Mucosa of stomach (tissue), 1 donor: ENCODE results near the gene APOA1.

Experiments used
- H3K27me3 ChIP-seq: one replicate; pipeline ENCODE4 v1.7.0; 2013; ENCODE audit warnings: mild to moderate bottlenecking, low read length; ENCODE audit not compliant: control insufficient read depth, insufficient read depth
- H3K36me3 ChIP-seq: one replicate; pipeline ENCODE4 v1.7.0; 2013; ENCODE audit warnings: low read length; ENCODE audit not compliant: control insufficient read depth, insufficient read depth
- H3K4me1 ChIP-seq: one replicate; pipeline ENCODE4 v1.7.0; 2013; ENCODE audit warnings: mild to moderate bottlenecking, low read length; ENCODE audit not compliant: control insufficient read depth, insufficient read depth
- H3K4me3 ChIP-seq: one replicate; pipeline ENCODE4 v1.7.0; 2013; ENCODE audit warnings: low read length
- H3K9ac ChIP-seq: one replicate; pipeline ENCODE4 v1.7.0; 2013; ENCODE audit warnings: mild to moderate bottlenecking, low read length, moderate library complexity
- H3K9me3 ChIP-seq: one replicate; pipeline ENCODE4 v1.7.0; 2013; ENCODE audit warnings: mild to moderate bottlenecking, low read length, moderate library complexity; ENCODE audit not compliant: control insufficient read depth
- donor health status: Pancreatic carcinoma.

Gene APOA1

GRCh38 chr11:116800610-116801009, 36.8 kb downstream of the APOA1 start:
- Histone ChIP-seq H3K9ac (no peak overlapping the region), H3K27me3 (no peaks in the 10 kb centered on the region), H3K4me1 (peaks cover 11% of the 10 kb centered on the region), H3K9me3 (no peaks in the 10 kb centered on the region), H3K36me3 (no peaks in the 10 kb centered on the region), H3K4me3 (no peak overlapping the region)

- Histone ChIP-seq H3K9ac (no peak overlapping the region), H3K27me3 (no peaks in the 10 kb centered on the region), H3K4me1 (peaks cover 11% of the 10 kb centered on the region)
Observed at GRCh38 chr11:116798368-116798767, 39.1 kb downstream of the APOA1 start.

GRCh38 chr11:116797816-116798215, 39.6 kb downstream of the APOA1 start:
- Histone ChIP-seq H3K27me3 (no peaks in the 10 kb centered on the region), H3K9ac (no peak overlapping the region), H3K36me3 (no peaks in the 10 kb centered on the region), H3K4me3 (no peak overlapping the region), H3K9me3 (no peaks in the 10 kb centered on the region), H3K4me1 (peaks cover 11% of the 10 kb centered on the region)

More at GRCh38 chr11:116798368-116798767, 39.1 kb downstream of the APOA1 start:
- Histone ChIP-seq H3K9me3 (no peaks in the 10 kb centered on the region), H3K4me3 (no peak overlapping the region), H3K36me3 (no peaks in the 10 kb centered on the region)

- H3K27me3 ChIP-seq, result no peaks in the 10 kb centered on the region
- no peak overlapping the region for H3K9ac ChIP-seq
- H3K4me1 ChIP-seq, result peaks cover 22% of the 10 kb centered on the region
- H3K36me3 ChIP-seq, result no peaks in the 10 kb centered on the region
- no peaks in the 10 kb centered on the region for H3K9me3 ChIP-seq
- H3K4me3 ChIP-seq, result no peak overlapping the region
Observed at GRCh38 chr11:116796548-116796947, 40.9 kb downstream of the APOA1 start.

GRCh38 chr11:116794851-116795250, 42.6 kb downstream of the APOA1 start:
- Histone ChIP-seq H3K36me3 (no peaks in the 10 kb centered on the region), H3K9me3 (no peaks in the 10 kb centered on the region), H3K4me3 (no peak overlapping the region), H3K9ac (no peak overlapping the region), H3K4me1 (peaks cover 29% of the 10 kb centered on the region), H3K27me3 (no peaks in the 10 kb centered on the region)

- Histone ChIP-seq H3K4me1 (peaks cover 32% of the 10 kb centered on the region), H3K36me3 (no peaks in the 10 kb centered on the region), H3K9ac (no peak overlapping the region), H3K9me3 (no peaks in the 10 kb centered on the region), H3K4me3 (no peak overlapping the region), H3K27me3 (no peaks in the 10 kb centered on the region)
Observed at GRCh38 chr11:116793772-116794097, 43.7 kb downstream of the APOA1 start.

GRCh38 chr11:116792869-116793771, 44.3 kb downstream of the APOA1 start:
- peaks cover 37% of the 10 kb centered on the region for H3K4me1 ChIP-seq
- no peak overlapping the region for H3K9ac ChIP-seq
- H3K27me3 ChIP-seq, result no peaks in the 10 kb centered on the region
- no peak overlapping the region for H3K4me3 ChIP-seq
- H3K9me3 ChIP-seq, result no peaks in the 10 kb centered on the region
- H3K36me3 ChIP-seq, result no peaks in the 10 kb centered on the region

GRCh38 chr11:116792144-116792868, 45.1 kb downstream of the APOA1 start:
- Histone ChIP-seq H3K4me3 (no peak overlapping the region), H3K27me3 (no peaks in the 10 kb centered on the region), H3K9ac (no peak overlapping the region), H3K9me3 (no peaks in the 10 kb centered on the region), H3K4me1 (peaks cover 30% of the 10 kb centered on the region), H3K36me3 (no peaks in the 10 kb centered on the region)

- Histone ChIP-seq H3K9ac (no peak within 1 kb of the TSS), H3K9me3 (no peaks in the 10 kb centered on the region), H3K36me3 (no peaks in the 10 kb centered on the region), H3K27me3 (no peaks in the 10 kb centered on the region), H3K4me3 (no peak within 1 kb of the TSS), H3K4me1 (peaks cover 33% of the 10 kb centered on the region)
Observed at GRCh38 chr11:116791813-116792143, 45.6 kb downstream of the APOA1 start, which contains the start of gene APOA5. Gene APOA5, minus strand, starts transcription at chr11:116791879. Its CDS starts 19 bp downstream, at chr11:116791860.

- H3K9ac ChIP-seq, result no peak overlapping the region
- H3K9me3 ChIP-seq, result no peaks in the 10 kb centered on the region
- H3K4me3 ChIP-seq, result no peak overlapping the region
- no peaks in the 10 kb centered on the region for H3K27me3 ChIP-seq
- peaks cover 38% of the 10 kb centered on the region for H3K4me1 ChIP-seq
- no peaks in the 10 kb centered on the region for H3K36me3 ChIP-seq
Observed at GRCh38 chr11:116791002-116791812, 46.2 kb downstream of the APOA1 start.

- H3K4me1 ChIP-seq, result peaks cover 38% of the 10 kb centered on the region
- no peak overlapping the region for H3K9ac ChIP-seq
- no peak overlapping the region for H3K4me3 ChIP-seq
- no peaks in the 10 kb centered on the region for H3K27me3 ChIP-seq
- no peaks in the 10 kb centered on the region for H3K9me3 ChIP-seq
- H3K36me3 ChIP-seq, result no peaks in the 10 kb centered on the region
Observed at GRCh38 chr11:116790167-116791001, 47.0 kb downstream of the APOA1 start.
